Upper lobe of left lung (tissue), 6 donors: ENCODE measurements around the gene MACROD2. TPM values are rescaled to one million over a fixed set of nuclear protein-coding genes. Genes with fewer than 3 reads are reported as not detected.

Source experiments
- ATAC-seq, 2 donors: fragments of 200-7000 bp; cut with Tn5 transposase; one replicate each; pipeline ENCODE4 v1.9.1; 2022; ENCODE audit warnings: mild to moderate bottlenecking in 2 of 2, moderate library complexity in 2 of 2; ENCODE audit not compliant: low FRiP score in 2 of 2
- DNase-seq, 2 donors: peaks; one replicate each; pipeline ENCODE4 v3.0.0-alpha.2; 2019 to 2020
- H3K27ac ChIP-seq, 4 donors: fragments of 200-600 bp; sonication (generic); one replicate each; pipeline ENCODE4 v1.5.1; 2016 to 2019
- H3K27me3 ChIP-seq, 4 donors: fragments of 200-600 bp; sonication (generic); one replicate each; pipeline ENCODE4 v1.5.1; 2017 to 2019
- H3K36me3 ChIP-seq, 4 donors: fragments of 200-600 bp; sonication (generic); one replicate each; pipeline ENCODE4 v1.5.1; 2016 to 2019
- H3K4me1 ChIP-seq, 4 donors: fragments of 200-600 bp; sonication (generic); one replicate each; pipeline ENCODE4 v1.5.1; 2018 to 2019
- H3K4me3 ChIP-seq, 4 donors: fragments of 200-600 bp; sonication (generic); one replicate each; pipeline ENCODE4 v1.5.1; 2017 to 2019; ENCODE audit warnings: mild to moderate bottlenecking in 2 of 4, moderate library complexity in 1 of 4
- H3K9me3 ChIP-seq, 4 donors: fragments of 200-600 bp; sonication (generic); one replicate each; pipeline ENCODE4 v1.5.1; 2018 to 2019
- EP300 ChIP-seq, 4 donors: sonication (generic); formaldehyde crosslinking; IDR thresholded peaks; one replicate each; pipeline ENCODE4 v1.5.1; 2017; ENCODE audit warnings: antibody characterized with exemption in 4 of 4, control low read depth in 2 of 4
- POLR2A ChIP-seq, 4 donors: fragments of 450-650 bp; IDR thresholded peaks; one replicate each; pipeline ENCODE4 v1.5.1; 2016 to 2017; ENCODE audit warnings: antibody characterized with exemption in 4 of 4, mild to moderate bottlenecking in 2 of 4
- POLR2AphosphoS5 ChIP-seq, 2 donors: sonication (generic); formaldehyde crosslinking; IDR thresholded peaks; one replicate each; pipeline ENCODE4 v1.5.1; 2017; ENCODE audit warnings: antibody characterized with exemption in 2 of 2
- WGBS, 2 donors: methylation state at CpG; one replicate each; pipeline ENCODE4 v1.1.5; 2017 to 2018; 5-methylcytosine and 5-hydroxymethylcytosine counted together
- total RNA-seq, 6 donors: library from RNA; depleted of rRNA in 4 of 6; stranded (reverse); fragments of >200 nt in 4 of 6; gene quantifications; one replicate each; pipeline versions ENCODE4 v1.1.0 to v1.2.1, GENCODE V29; 2016 to 2021
- TF ChIP-seq, protein P1 (sequence below), 6 experiments: fragments of 450-650 bp in 4 of 6; fragments of 200-600 bp in 2 of 6; sonication (generic) in 2 of 6; IDR thresholded peaks; one replicate each; pipeline ENCODE4 v1.5.1; 2016 to 2019; ENCODE audit warnings: antibody characterized with exemption in 6 of 6
- donor health status: DM: no; HTN: no; CAD: no; lungs with moderate emphysema.
- donor health status: DM: no; HTN: yes; CAD: no; lungs with severe emphysema.

The MACROD2 gene
- total RNA-seq, 6 donors from 2014 or later, result 20.7 to 84.3 (median 36.3) TPM

DNA sequence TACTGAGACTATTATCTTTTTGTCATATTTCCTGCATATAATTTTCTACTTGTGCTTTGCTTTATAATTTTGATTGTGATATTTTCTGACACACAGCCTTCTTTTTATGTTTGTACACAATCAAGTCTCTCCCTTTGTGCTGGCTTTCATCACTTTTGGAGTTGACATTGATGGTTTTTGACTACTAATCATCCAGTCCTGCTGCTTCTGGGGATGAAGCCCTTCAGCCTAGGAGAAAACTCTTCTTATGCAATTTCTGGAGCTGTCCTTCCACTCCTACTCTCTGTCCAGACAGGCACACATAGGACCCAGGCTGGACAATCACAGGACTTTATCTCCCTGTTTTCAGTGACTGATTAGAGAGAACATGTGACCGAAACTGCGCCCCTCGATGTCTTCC is 2063.0 kb downstream of the MACROD2 start:
- Histone ChIP-seq H3K9me3 (no peaks in the 10 kb centered on the region), H3K27ac (no peak overlapping the region), H3K4me3 (no peak overlapping the region), H3K4me1 (no peaks in the 10 kb centered on the region), H3K36me3 (no peaks in the 10 kb centered on the region), H3K27me3 (no peaks in the 10 kb centered on the region)
- no peak for TF ChIP-seq POLR2A (IDR thresholded peaks at IDR 0.05)
- TF ChIP-seq POLR2AphosphoS5 (IDR thresholded peaks at IDR 0.05), result no peak
- no peak for TF ChIP-seq EP300 (IDR thresholded peaks at IDR 0.05)
- TF ChIP-seq, protein P1, sequence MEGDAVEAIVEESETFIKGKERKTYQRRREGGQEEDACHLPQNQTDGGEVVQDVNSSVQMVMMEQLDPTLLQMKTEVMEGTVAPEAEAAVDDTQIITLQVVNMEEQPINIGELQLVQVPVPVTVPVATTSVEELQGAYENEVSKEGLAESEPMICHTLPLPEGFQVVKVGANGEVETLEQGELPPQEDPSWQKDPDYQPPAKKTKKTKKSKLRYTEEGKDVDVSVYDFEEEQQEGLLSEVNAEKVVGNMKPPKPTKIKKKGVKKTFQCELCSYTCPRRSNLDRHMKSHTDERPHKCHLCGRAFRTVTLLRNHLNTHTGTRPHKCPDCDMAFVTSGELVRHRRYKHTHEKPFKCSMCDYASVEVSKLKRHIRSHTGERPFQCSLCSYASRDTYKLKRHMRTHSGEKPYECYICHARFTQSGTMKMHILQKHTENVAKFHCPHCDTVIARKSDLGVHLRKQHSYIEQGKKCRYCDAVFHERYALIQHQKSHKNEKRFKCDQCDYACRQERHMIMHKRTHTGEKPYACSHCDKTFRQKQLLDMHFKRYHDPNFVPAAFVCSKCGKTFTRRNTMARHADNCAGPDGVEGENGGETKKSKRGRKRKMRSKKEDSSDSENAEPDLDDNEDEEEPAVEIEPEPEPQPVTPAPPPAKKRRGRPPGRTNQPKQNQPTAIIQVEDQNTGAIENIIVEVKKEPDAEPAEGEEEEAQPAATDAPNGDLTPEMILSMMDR (IDR thresholded peaks at IDR 0.05), result no peak
- 90 to 94% methylated on average over 3 of the region's 3 CpGs for WGBS, 2 donors
- no peak for ATAC-seq
- no peak for DNase-seq

DNA sequence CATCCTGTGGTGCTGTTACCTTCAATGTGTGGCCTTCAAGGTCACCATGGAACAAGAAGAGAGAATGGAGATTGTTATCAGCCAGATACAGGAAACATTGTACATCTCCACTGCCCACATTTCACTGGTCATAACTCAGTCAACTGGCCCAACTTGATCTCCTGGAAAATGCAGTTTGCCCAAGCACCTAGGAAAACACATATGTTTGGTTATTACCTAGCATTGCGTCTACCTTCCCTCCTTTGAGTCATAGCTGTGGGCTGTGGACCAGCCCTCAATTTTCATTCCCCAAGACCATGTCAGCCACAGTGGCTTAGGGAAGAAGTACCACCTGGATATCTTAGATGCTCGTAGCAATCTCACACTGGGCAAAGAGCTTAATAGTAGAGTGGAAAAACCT is 2064.5 kb downstream of the MACROD2 start:
- H3K4me1 ChIP-seq, result no peaks in the 10 kb centered on the region
- no peaks in the 10 kb centered on the region for H3K27me3 ChIP-seq
- ATAC-seq, result no peak
- H3K27ac ChIP-seq, result no peak overlapping the region
- no peaks in the 10 kb centered on the region for H3K9me3 ChIP-seq
- TF ChIP-seq POLR2AphosphoS5 (IDR thresholded peaks at IDR 0.05) (no peak), POLR2A (IDR thresholded peaks at IDR 0.05) (no peak), EP300 (IDR thresholded peaks at IDR 0.05) (no peak)
- TF ChIP-seq, protein P1 (IDR thresholded peaks at IDR 0.05), result no peak
- DNase-seq, result no peak
- 91 to 92% methylated on average over 2 of the region's 2 CpGs for WGBS, 2 donors
- no peaks in the 10 kb centered on the region for H3K36me3 ChIP-seq
- no peak overlapping the region for H3K4me3 ChIP-seq

DNA sequence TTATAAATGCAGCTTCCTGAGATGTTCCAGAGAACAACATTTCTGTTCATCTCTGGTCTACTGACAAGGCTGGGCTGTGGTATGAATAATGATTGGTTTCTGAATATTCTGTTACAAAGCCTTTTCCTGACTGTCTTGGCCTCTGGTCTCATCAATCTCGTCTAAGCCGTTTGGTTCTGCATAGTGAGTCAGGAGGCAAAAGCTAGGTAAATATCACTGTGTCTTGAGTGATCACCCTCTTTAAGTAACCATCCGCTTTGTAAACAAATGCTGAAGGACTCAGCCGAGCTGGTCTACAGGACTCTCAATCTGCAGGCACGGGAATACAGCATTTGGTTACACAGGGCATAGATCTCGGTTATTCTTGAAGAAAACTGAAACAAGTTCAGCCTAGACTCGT is 2066.0 kb downstream of the MACROD2 start:
- 61 to 68% methylated on average over 7 of the region's 7 CpGs for WGBS, 2 donors
- H3K9me3 ChIP-seq, result no peaks in the 10 kb centered on the region
- ATAC-seq (no peak), DNase-seq (no peak)
- no peaks in the 10 kb centered on the region for H3K27me3 ChIP-seq
- no peak overlapping the region for H3K27ac ChIP-seq
- TF ChIP-seq POLR2AphosphoS5 (IDR thresholded peaks at IDR 0.05), result no peak
- TF ChIP-seq EP300 (IDR thresholded peaks at IDR 0.05), result no peak
- TF ChIP-seq POLR2A (IDR thresholded peaks at IDR 0.05), result no peak
- TF ChIP-seq, protein P1 (IDR thresholded peaks at IDR 0.05), result no peak
- no peak overlapping the region for H3K4me3 ChIP-seq
- H3K36me3 ChIP-seq, result no peaks in the 10 kb centered on the region
- H3K4me1 ChIP-seq, result no peaks in the 10 kb centered on the region

DNA sequence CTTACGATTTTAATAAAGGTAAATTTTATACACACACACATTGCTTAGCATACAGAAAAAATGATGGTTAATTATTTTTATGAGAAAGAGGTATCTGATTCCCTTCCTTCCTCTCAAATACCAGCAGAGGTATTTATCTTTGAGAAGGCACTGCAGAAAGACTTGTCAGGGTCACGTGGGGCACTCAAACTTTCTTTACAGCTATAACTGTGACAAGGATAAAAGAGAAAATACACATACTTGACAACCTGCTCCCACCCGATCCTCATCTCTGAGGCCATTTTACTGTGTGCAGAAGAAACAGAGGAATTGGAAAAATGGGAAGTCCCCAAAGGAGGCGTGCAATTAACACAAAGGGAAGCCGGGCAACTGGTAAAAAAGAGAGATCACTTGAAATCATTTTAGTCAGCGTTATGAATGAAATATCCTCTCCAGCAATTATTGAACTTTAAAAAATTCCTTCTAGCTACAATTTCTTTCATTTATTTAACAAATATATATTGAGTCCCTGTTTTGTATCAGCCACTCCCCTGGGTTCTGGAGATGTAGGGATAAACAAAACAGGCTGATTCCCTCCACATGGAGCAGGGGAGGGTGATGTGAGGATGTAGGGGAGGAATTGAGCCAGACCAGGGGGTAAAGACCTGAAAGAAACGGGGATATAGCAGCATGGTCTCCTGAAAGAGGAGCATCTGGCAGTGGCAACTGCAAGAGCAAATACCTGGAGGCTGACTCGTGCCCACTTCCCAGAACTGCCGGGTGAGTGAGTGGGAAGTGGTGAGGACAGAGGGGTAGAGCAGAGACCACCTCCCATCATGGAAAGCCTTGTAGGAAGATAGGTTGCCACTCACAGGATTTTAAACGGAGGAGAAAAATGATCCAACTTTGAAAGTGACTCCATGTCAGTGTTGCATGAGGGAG is 2067.6 kb downstream of the MACROD2 start:
- 46 to 68% methylated on average over 10 of the region's 10 CpGs for WGBS, 2 donors
- H3K27ac ChIP-seq, result no peak overlapping the region
- no peak for DNase-seq
- TF ChIP-seq EP300 (IDR thresholded peaks at IDR 0.05), result no peak
- TF ChIP-seq POLR2AphosphoS5 (IDR thresholded peaks at IDR 0.05), result no peak
- no peak for TF ChIP-seq POLR2A (IDR thresholded peaks at IDR 0.05)
- TF ChIP-seq, protein P1 (IDR thresholded peaks at IDR 0.05), result no peak
- peaks cover 0 to 3% (median 0%) of the 10 kb centered on the region in 4 donors for H3K9me3 ChIP-seq
- no peaks in the 10 kb centered on the region for H3K36me3 ChIP-seq
- no peaks in the 10 kb centered on the region for H3K27me3 ChIP-seq
- no peak overlapping the region for H3K4me3 ChIP-seq
- no peak for ATAC-seq
- H3K4me1 ChIP-seq, result no peaks in the 10 kb centered on the region
